ENCODE measurements around the gene KLK6. TPM values are rescaled to one million over a fixed set of nuclear protein-coding genes. Genes with fewer than 3 reads are reported as not detected.

The KLK6 gene
- polyA plus RNA-seq, 4 donors, result 36.8 to 53.2 (median 42.2) TPM

- no peak for DNase-seq (ENCODE audit: low read depth in 4 of 4, low spot score in 3 of 4)
These were observed 56.4 kb downstream of the KLK6 start for GRCh38 chr19:50912727-50913716.

GRCh38 chr19:50912102-50912599, 57.2 kb downstream of the KLK6 start:
- DNase-seq (ENCODE audit: low read depth in 4 of 4, low spot score in 3 of 4), result no peak

GRCh38 chr19:50911206-50912101, 57.9 kb downstream of the KLK6 start, which contains the start of gene KLK4:
TSS of gene KLK4 (minus strand) at chr19:50911395. CDS start at chr19:50910738, 657 bp downstream.
- no peak for DNase-seq (ENCODE audit: low read depth in 4 of 4, low spot score in 3 of 4)

- no peak for DNase-seq (ENCODE audit: low read depth in 4 of 4, low spot score in 3 of 4)
These were observed 58.7 kb downstream of the KLK6 start for GRCh38 chr19:50910722-50911121.

GRCh38 chr19:50909240-50910070, 59.9 kb downstream of the KLK6 start:
- peak in 1 of 4 donors; percentile 19 for DNase-seq (ENCODE audit: low read depth in 4 of 4, low spot score in 3 of 4)

Other genes starting within 250 kb of the KLK6 start
- gene SHANK1, start 249.8 kb downstream of the KLK6 start, polyA plus RNA-seq (ENCODE audit: insufficient read length in 4 of 4), result 1 to 10 TPM; 5.1 to 7.2 (median 5.9) TPM
- gene CLEC11A, start 246.2 kb downstream of the KLK6 start, polyA plus RNA-seq (ENCODE audit: insufficient read length in 4 of 4), result 10 to 100 TPM; 22.8 to 39.3 (median 25.6) TPM
- not detected for gene GPR32, start 199.1 kb downstream of the KLK6 start, polyA plus RNA-seq (ENCODE audit: insufficient read length in 4 of 4)
- gene ACP4, start 179.2 kb downstream of the KLK6 start, polyA plus RNA-seq (ENCODE audit: insufficient read length in 4 of 4), result under 1 TPM in 1 of 4 donors, not detected in 3; 0.21 TPM
- 1 to 10 TPM; 1.7 to 2.3 (median 2.0) TPM for gene KLK1, start 145.8 kb downstream of the KLK6 start, polyA plus RNA-seq (ENCODE audit: insufficient read length in 4 of 4)
- gene KLK15, start 136.0 kb downstream of the KLK6 start, polyA plus RNA-seq (ENCODE audit: insufficient read length in 4 of 4), result under 1 TPM in 1 of 4 donors, not detected in 3; 0.11 TPM
- under 1 TPM; 0.28 to 0.55 (median 0.38) TPM for gene KLK3, start 114.7 kb downstream of the KLK6 start, polyA plus RNA-seq (ENCODE audit: insufficient read length in 4 of 4)
- gene KLK2, start 96.2 kb downstream of the KLK6 start, polyA plus RNA-seq (ENCODE audit: insufficient read length in 4 of 4), result under 1 TPM in 2 of 4 donors, not detected in 2; 0.03 to 0.24 TPM
- gene KLK4, start 58.2 kb downstream of the KLK6 start, polyA plus RNA-seq (ENCODE audit: insufficient read length in 4 of 4), result under 1 TPM in 2 of 4 donors, not detected in 2; 0.05 to 0.22 TPM
- 1 to 10 TPM; 1.3 to 2.6 (median 2.1) TPM for gene KLK5, start 16.6 kb downstream of the KLK6 start, polyA plus RNA-seq (ENCODE audit: insufficient read length in 4 of 4)
- 1 to 10 TPM; 5.1 to 9.7 (median 5.6) TPM for gene KLK7, start 14.3 kb upstream of the KLK6 start, polyA plus RNA-seq (ENCODE audit: insufficient read length in 4 of 4)
- 1 to 10 TPM; 2.3 to 3.4 (median 2.6) TPM for gene KLK8, start 32.0 kb upstream of the KLK6 start, polyA plus RNA-seq (ENCODE audit: insufficient read length in 4 of 4)
- under 1 TPM in 3 of 4 donors, not detected in 1; 0.29 to 0.32 (median 0.31) TPM for gene KLK10, start 50.1 kb upstream of the KLK6 start, polyA plus RNA-seq (ENCODE audit: insufficient read length in 4 of 4)
- gene KLK11, start 57.0 kb upstream of the KLK6 start, polyA plus RNA-seq (ENCODE audit: insufficient read length in 4 of 4), result under 1 TPM in 3 of 4 donors, not detected in 1; 0.21 to 0.28 (median 0.27) TPM
- under 1 TPM in 1 of 4 donors, not detected in 3; 0.06 TPM for gene KLK12, start 65.4 kb upstream of the KLK6 start, polyA plus RNA-seq (ENCODE audit: insufficient read length in 4 of 4)
- gene KLK13, start 95.5 kb upstream of the KLK6 start, polyA plus RNA-seq (ENCODE audit: insufficient read length in 4 of 4), result under 1 TPM; 0.20 to 0.55 (median 0.52) TPM
- gene KLK14, start 113.3 kb upstream of the KLK6 start, polyA plus RNA-seq (ENCODE audit: insufficient read length in 4 of 4), result under 1 TPM; 0.15 to 0.53 (median 0.28) TPM
- gene CTU1, start 138.8 kb upstream of the KLK6 start, polyA plus RNA-seq (ENCODE audit: insufficient read length in 4 of 4), result 1 to 10 TPM; 2.6 to 4.6 (median 3.0) TPM
- gene SIGLEC9, start 155.3 kb upstream of the KLK6 start, polyA plus RNA-seq (ENCODE audit: insufficient read length in 4 of 4), result 1 to 10 TPM in 3 of 4 donors, under 1 TPM in 1; 0.97 to 2.3 (median 1.3) TPM
- under 1 TPM; 0.32 to 0.62 (median 0.43) TPM for gene SIGLEC7, start 172.7 kb upstream of the KLK6 start, polyA plus RNA-seq (ENCODE audit: insufficient read length in 4 of 4)

Measured in right renal pelvis (tissue), 4 donors.